ENCODE data around the gene MAPK14. TPM values are rescaled to one million over a fixed set of nuclear protein-coding genes. Genes with fewer than 3 reads are reported as not detected.

The MAPK14 gene
- total and polyA plus RNA-seq, 4 donors: 16.9 to 82.7 (median 35.9) TPM

DNA sequence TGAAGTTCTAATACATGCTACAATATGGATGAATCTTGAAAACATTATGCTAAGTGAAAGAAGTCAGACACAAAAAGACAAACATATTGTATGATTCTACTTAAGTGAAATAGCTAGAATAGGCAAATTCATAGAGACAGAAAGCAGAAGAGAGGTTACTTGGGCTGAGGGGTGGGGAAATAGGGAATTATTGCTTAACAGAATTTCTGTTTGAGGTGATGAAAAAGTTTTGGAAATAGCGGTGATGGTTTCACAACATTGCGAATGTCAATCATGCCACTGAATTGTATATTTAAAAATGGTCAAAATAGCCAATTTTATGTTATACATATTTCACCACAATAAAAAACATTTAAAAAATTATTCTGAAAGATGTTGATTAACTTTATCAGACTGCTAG is 9.3 kb upstream of the MAPK14 start:
- Histone ChIP-seq H3K27me3 (ENCODE audit: control insufficient read depth in 4 of 4, insufficient read depth in 4 of 4, low read length in 3 of 4) (no peaks in the 10 kb centered on the region), H3K27ac (ENCODE audit: low read depth in 1 of 2, low read length in 2 of 2) (peak overlapping the region in 1 of 2 donors; percentile 41), H3K4me1 (ENCODE audit: control insufficient read depth in 4 of 4, insufficient read depth in 4 of 4, low read length in 3 of 4) (no peaks in the 10 kb centered on the region), H3K9me3 (ENCODE audit: control insufficient read depth in 4 of 4, low read length in 3 of 4) (no peaks in the 10 kb centered on the region), H3K36me3 (ENCODE audit: control insufficient read depth in 4 of 4, insufficient read depth in 3 of 4, low read depth in 1 of 4, low read length in 3 of 4) (no peaks in the 10 kb centered on the region), H3K9ac (ENCODE audit: low read depth in 1 of 2, low read length in 2 of 2) (no peak overlapping the region), H3K4me3 (ENCODE audit: low read depth in 1 of 3, low read length in 3 of 3) (no peak overlapping the region)
- WGBS: 53% methylated on average over 2 of the region's 2 CpGs
- no peak for TF ChIP-seq RAD21 (IDR thresholded peaks at IDR 0.05)
- no peak for TF ChIP-seq TAF1 (conservative IDR thresholded peaks at IDR 0.05)
- TF ChIP-seq RXRA (IDR thresholded peaks at IDR 0.05): no peak
- TF ChIP-seq HNF4G (IDR thresholded peaks at IDR 0.05): no peak
- TF ChIP-seq YY1 (IDR thresholded peaks at IDR 0.05): no peak
- TF ChIP-seq, protein P1, sequence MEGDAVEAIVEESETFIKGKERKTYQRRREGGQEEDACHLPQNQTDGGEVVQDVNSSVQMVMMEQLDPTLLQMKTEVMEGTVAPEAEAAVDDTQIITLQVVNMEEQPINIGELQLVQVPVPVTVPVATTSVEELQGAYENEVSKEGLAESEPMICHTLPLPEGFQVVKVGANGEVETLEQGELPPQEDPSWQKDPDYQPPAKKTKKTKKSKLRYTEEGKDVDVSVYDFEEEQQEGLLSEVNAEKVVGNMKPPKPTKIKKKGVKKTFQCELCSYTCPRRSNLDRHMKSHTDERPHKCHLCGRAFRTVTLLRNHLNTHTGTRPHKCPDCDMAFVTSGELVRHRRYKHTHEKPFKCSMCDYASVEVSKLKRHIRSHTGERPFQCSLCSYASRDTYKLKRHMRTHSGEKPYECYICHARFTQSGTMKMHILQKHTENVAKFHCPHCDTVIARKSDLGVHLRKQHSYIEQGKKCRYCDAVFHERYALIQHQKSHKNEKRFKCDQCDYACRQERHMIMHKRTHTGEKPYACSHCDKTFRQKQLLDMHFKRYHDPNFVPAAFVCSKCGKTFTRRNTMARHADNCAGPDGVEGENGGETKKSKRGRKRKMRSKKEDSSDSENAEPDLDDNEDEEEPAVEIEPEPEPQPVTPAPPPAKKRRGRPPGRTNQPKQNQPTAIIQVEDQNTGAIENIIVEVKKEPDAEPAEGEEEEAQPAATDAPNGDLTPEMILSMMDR (IDR thresholded peaks at IDR 0.05; ENCODE audit: low read depth, low read length, missing input control): no peak
- no peak for TF ChIP-seq EGR1 (IDR thresholded peaks at IDR 0.05; ENCODE audit: low read depth in 2 of 2)
- TF ChIP-seq SP1 (IDR thresholded peaks at IDR 0.05): no peak
- TF ChIP-seq, protein P2, sequence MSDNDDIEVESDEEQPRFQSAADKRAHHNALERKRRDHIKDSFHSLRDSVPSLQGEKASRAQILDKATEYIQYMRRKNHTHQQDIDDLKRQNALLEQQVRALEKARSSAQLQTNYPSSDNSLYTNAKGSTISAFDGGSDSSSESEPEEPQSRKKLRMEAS (IDR thresholded peaks at IDR 0.05): no peak
- TF ChIP-seq FOXA2 (IDR thresholded peaks at IDR 0.05): no peak
- TF ChIP-seq, protein P3, sequence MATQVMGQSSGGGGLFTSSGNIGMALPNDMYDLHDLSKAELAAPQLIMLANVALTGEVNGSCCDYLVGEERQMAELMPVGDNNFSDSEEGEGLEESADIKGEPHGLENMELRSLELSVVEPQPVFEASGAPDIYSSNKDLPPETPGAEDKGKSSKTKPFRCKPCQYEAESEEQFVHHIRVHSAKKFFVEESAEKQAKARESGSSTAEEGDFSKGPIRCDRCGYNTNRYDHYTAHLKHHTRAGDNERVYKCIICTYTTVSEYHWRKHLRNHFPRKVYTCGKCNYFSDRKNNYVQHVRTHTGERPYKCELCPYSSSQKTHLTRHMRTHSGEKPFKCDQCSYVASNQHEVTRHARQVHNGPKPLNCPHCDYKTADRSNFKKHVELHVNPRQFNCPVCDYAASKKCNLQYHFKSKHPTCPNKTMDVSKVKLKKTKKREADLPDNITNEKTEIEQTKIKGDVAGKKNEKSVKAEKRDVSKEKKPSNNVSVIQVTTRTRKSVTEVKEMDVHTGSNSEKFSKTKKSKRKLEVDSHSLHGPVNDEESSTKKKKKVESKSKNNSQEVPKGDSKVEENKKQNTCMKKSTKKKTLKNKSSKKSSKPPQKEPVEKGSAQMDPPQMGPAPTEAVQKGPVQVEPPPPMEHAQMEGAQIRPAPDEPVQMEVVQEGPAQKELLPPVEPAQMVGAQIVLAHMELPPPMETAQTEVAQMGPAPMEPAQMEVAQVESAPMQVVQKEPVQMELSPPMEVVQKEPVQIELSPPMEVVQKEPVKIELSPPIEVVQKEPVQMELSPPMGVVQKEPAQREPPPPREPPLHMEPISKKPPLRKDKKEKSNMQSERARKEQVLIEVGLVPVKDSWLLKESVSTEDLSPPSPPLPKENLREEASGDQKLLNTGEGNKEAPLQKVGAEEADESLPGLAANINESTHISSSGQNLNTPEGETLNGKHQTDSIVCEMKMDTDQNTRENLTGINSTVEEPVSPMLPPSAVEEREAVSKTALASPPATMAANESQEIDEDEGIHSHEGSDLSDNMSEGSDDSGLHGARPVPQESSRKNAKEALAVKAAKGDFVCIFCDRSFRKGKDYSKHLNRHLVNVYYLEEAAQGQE (IDR thresholded peaks at IDR 0.05): no peak
- no peak for TF ChIP-seq FOXA1 (IDR thresholded peaks at IDR 0.05)
- TF ChIP-seq HNF4A (conservative IDR thresholded peaks at IDR 0.05): no peak
- no peak for DNase-seq (ENCODE audit: low spot score)

DNA sequence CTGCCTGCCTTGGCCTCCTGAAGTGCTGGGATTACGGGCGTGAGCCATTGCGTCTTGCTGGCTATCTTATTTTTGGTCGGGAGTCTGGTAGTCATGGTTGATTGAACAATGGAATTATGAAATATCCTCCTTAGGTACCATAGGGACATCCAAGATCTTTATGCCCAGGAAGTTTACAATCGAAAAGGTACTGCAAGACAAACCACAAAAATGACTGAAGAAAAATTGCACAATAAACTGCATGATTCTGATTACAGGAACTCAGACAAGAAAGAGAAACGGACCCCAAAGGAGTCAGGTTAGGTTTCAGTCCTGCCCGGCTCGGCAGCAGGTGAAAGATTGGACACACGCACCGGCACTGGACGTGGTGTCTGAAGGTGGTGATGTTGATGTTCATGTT is 8.4 kb upstream of the MAPK14 start:
- Histone ChIP-seq H3K9me3 (ENCODE audit: control insufficient read depth in 4 of 4, low read length in 3 of 4) (no peaks in the 10 kb centered on the region), H3K36me3 (ENCODE audit: control insufficient read depth in 4 of 4, insufficient read depth in 3 of 4, low read depth in 1 of 4, low read length in 3 of 4) (no peaks in the 10 kb centered on the region), H3K4me3 (ENCODE audit: low read depth in 1 of 3, low read length in 3 of 3) (no peak overlapping the region), H3K27ac (ENCODE audit: low read depth in 1 of 2, low read length in 2 of 2) (no peak overlapping the region), H3K4me1 (ENCODE audit: control insufficient read depth in 4 of 4, insufficient read depth in 4 of 4, low read length in 3 of 4) (no peaks in the 10 kb centered on the region), H3K27me3 (ENCODE audit: control insufficient read depth in 4 of 4, insufficient read depth in 4 of 4, low read length in 3 of 4) (no peaks in the 10 kb centered on the region), H3K9ac (ENCODE audit: low read depth in 1 of 2, low read length in 2 of 2) (no peak overlapping the region)
- TF ChIP-seq, protein P2 (IDR thresholded peaks at IDR 0.05): no peak
- TF ChIP-seq FOXA1 (IDR thresholded peaks at IDR 0.05) (no peak), EGR1 (IDR thresholded peaks at IDR 0.05; ENCODE audit: low read depth in 2 of 2) (no peak), NR2F2 (IDR thresholded peaks at IDR 0.05) (no peak), SP1 (IDR thresholded peaks at IDR 0.05) (no peak), FOXA2 (IDR thresholded peaks at IDR 0.05) (no peak), HNF4A (conservative IDR thresholded peaks at IDR 0.05) (no peak), TAF1 (conservative IDR thresholded peaks at IDR 0.05) (no peak), RXRA (IDR thresholded peaks at IDR 0.05) (no peak), YY1 (IDR thresholded peaks at IDR 0.05) (no peak), HNF4G (IDR thresholded peaks at IDR 0.05) (no peak)
- TF ChIP-seq, protein P4, sequence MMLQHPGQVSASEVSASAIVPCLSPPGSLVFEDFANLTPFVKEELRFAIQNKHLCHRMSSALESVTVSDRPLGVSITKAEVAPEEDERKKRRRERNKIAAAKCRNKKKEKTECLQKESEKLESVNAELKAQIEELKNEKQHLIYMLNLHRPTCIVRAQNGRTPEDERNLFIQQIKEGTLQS (IDR thresholded peaks at IDR 0.05): no peak
- TF ChIP-seq, protein P3 (IDR thresholded peaks at IDR 0.05): no peak
- no peak for DNase-seq (ENCODE audit: low spot score)
- WGBS: 88% methylated on average over 11 of the region's 11 CpGs
